ENCODE results near the gene MED20.

MED20 gene

GRCh38 chr6:41901882-41902519, 18.9 kb downstream of the MED20 start:
- DNase-seq = peak; percentile 74

GRCh38 chr6:41900861-41901260, 20.1 kb downstream of the MED20 start:
- DNase-seq = no peak

- DNase-seq = peak; percentile 18
Observed at GRCh38 chr6:41896281-41896680, 24.7 kb downstream of the MED20 start.

- peak; percentile 97 for DNase-seq
Observed at GRCh38 chr6:41895300-41896233, 25.4 kb downstream of the MED20 start, which contains the start of gene USP49. TSS of gene USP49 (minus strand) at chr6:41895375. CDS start at chr6:41806983, 88,392 bp downstream.

- peak; percentile 46 for DNase-seq
Observed at GRCh38 chr6:41894366-41895299, 26.3 kb downstream of the MED20 start.

GRCh38 chr6:41892921-41893564, 27.9 kb downstream of the MED20 start:
- DNase-seq = peak; percentile 37

GRCh38 chr6:41887331-41887751, 33.6 kb downstream of the MED20 start:
- no peak for DNase-seq

- DNase-seq = no peak
Observed at GRCh38 chr6:41885930-41886329, 35.0 kb downstream of the MED20 start.

- no peak for DNase-seq
Observed at GRCh38 chr6:41884957-41885356, 36.0 kb downstream of the MED20 start.

- no peak for DNase-seq
Observed at GRCh38 chr6:41881506-41881905, 39.4 kb downstream of the MED20 start.

GRCh38 chr6:41878961-41879405, 42.0 kb downstream of the MED20 start:
- DNase-seq = no peak

- DNase-seq = no peak
Observed at GRCh38 chr6:41878246-41878645, 42.7 kb downstream of the MED20 start.

GRCh38 chr6:41877051-41877680, 43.8 kb downstream of the MED20 start:
- DNase-seq = no peak

- no peak for DNase-seq
Observed at GRCh38 chr6:41874741-41875140, 46.2 kb downstream of the MED20 start.

- no peak for DNase-seq
Observed at GRCh38 chr6:41872147-41872546, 48.8 kb downstream of the MED20 start.

GRCh38 chr6:41871691-41872090, 49.2 kb downstream of the MED20 start:
- no peak for DNase-seq

- DNase-seq = no peak
Observed at GRCh38 chr6:41859356-41859755, 61.6 kb downstream of the MED20 start.

GRCh38 chr6:41858703-41859102, 62.2 kb downstream of the MED20 start:
- DNase-seq = no peak

Data from hematopoietic multipotent progenitor cell treated with erythropoietin and hydrocortisone succinate and interleukin-3 and kit ligand, for 6 days (in vitro differentiated cells).